ENCODE measurements around the gene ACYP2. TPM values are rescaled to one million over a fixed set of nuclear protein-coding genes. Genes with fewer than 3 reads are reported as not detected.
"Not testable (repeated sequence)": the region's sequence is repeated elsewhere in the genome, so short reads cannot be mapped to it uniquely, and the experiment has no call there.

The ACYP2 gene
- polyA plus RNA-seq, 6 donors from 2014 or later, result 10.0 to 28.9 (median 25.0) TPM

GRCh38 chr2:54103454-54104314 lies 11.7 kb upstream of the ACYP2 start:
- ATAC-seq (ENCODE audit: low read depth in 2 of 2) (peak; percentile 57 to 61), DNase-seq (peak; percentile 58)
- H3K36me3 Mint-ChIP-seq, result peaks cover 0 to 8% of the 10 kb centered on the region in 2 donors
- H3K4me3 Mint-ChIP-seq, result peak overlapping the region in 7 of 8 donors; percentile 2 to 75 (median 55)
- peaks cover 48 to 76% (median 68%) of the 10 kb centered on the region in 3 donors for H3K4me1 Mint-ChIP-seq
- peak overlapping the region in 4 of 6 donors; percentile 23 to 88 (median 63) for H3K27ac Mint-ChIP-seq
- no peaks in the 10 kb centered on the region for H3K27me3 Mint-ChIP-seq
- peaks cover 0 to 9% (median 5%) of the 10 kb centered on the region in 7 donors for H3K9me3 Mint-ChIP-seq

DNA sequence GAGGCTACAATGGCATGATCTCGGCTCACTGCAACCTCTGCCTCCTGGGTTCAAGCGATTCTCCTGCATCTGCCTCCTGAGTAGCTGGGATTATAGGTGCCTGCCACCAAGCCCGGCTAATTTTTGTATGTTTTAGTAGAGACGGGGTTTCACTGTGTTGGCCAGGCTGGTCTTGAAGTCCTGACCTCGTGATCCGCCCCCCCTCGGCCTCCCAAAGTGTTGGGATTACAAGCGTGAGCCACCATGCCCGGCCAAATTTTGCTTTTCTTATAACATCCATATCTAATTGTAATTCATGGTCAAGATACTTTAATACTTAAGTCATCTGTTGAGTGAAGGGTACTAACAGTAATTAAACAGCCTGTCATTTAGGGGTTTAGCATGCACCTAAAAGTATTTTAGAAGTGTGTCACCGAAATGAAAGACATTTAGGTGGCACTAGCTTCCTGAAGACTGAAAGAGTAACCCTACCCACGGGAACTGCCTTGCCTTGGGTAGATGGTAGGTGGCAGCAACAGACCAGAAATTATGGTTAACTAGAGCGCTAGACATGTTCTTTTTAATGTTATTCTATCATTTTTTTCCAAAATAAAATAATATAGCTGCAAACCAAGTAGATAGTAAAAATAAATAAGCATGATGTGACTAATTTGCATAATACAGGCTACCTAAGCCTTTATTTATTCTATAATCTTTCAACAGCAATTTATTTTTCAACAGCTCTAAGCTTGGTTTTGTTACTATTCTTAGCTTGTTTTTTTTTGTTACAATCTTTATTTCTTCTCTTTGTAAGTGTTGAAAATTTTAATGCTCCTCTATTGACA lies 8.6 kb upstream of the ACYP2 start:
- Mint-ChIP-seq H3K9me3 (no peaks in the 10 kb centered on the region), H3K4me1 (peaks cover 29 to 48% (median 41%) of the 10 kb centered on the region in 3 donors), H3K36me3 (no peaks in the 10 kb centered on the region), H3K4me3 (peak overlapping the region in 4 of 8 donors; percentile 30 to 46 (median 33)), H3K27me3 (no peaks in the 10 kb centered on the region), H3K27ac (peak overlapping the region in 4 of 6 donors; percentile 12 to 60 (median 20))
- peak; percentile 51 for DNase-seq
- peak; percentile 60 to 71 for ATAC-seq (ENCODE audit: low read depth in 2 of 2)

DNA sequence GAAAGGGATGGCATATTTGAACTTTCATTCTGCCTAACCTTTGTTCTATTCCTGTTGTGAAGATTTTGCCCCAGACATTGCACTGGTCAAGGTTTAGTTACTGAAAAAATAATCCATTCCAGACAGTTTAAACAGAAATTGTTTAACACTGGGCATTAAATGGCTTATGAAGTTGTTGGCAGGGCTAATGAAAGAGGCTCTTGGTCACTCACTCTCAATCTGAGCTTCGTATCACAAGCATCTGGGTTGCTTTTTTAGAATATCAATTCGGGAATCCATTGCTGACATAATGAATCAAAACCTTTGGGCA lies 8.0 kb upstream of the ACYP2 start:
- H3K9me3 Mint-ChIP-seq, result no peaks in the 10 kb centered on the region
- no peaks in the 10 kb centered on the region for H3K36me3 Mint-ChIP-seq
- no peak overlapping the region for H3K4me3 Mint-ChIP-seq
- ATAC-seq (ENCODE audit: low read depth in 2 of 2), result no peak
- no peaks in the 10 kb centered on the region for H3K27me3 Mint-ChIP-seq
- H3K27ac Mint-ChIP-seq, result peak overlapping the region in 1 of 6 donors; percentile 27
- H3K4me1 Mint-ChIP-seq, result peaks cover 24 to 44% (median 35%) of the 10 kb centered on the region in 3 donors
- DNase-seq, result no peak

- Mint-ChIP-seq H3K9me3 (no peaks in the 10 kb centered on the region), H3K4me3 (no peak overlapping the region), H3K27me3 (no peaks in the 10 kb centered on the region), H3K27ac (peak overlapping the region in 3 of 6 donors; percentile 16 to 31 (median 18)), H3K36me3 (no peaks in the 10 kb centered on the region), H3K4me1 (peaks cover 17 to 38% (median 28%) of the 10 kb centered on the region in 3 donors)
- ATAC-seq (ENCODE audit: low read depth in 2 of 2) (no peak), DNase-seq (no peak)
Observed at GRCh38 chr2:54107903-54108615, 7.4 kb upstream of the ACYP2 start.

DNA sequence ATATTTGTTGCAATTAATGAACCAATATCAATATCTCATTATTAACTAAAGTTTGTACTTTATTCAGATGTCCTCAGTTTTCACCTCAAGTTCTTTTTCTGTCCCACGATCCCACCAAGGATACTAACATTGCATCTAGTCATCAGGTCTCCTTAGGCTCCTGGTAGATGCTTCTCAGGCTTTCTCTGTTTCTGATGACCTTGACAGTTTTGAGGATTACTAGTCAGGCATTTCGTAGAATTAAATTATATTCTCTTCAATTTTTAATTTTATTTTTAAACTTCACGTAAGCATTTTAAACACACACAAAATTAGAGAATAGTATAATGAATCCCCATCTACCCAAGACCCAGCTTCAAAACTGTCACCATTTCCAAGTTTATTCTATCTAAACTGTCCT lies 5.6 kb upstream of the ACYP2 start:
- no peak for ATAC-seq (ENCODE audit: low read depth in 2 of 2)
- Mint-ChIP-seq H3K27me3 (no peaks in the 10 kb centered on the region), H3K27ac (no peak overlapping the region), H3K4me1 (peaks cover 14 to 26% (median 24%) of the 10 kb centered on the region in 3 donors), H3K4me3 (no peak overlapping the region), H3K36me3 (no peaks in the 10 kb centered on the region), H3K9me3 (no peaks in the 10 kb centered on the region)
- DNase-seq, result no peak

DNA sequence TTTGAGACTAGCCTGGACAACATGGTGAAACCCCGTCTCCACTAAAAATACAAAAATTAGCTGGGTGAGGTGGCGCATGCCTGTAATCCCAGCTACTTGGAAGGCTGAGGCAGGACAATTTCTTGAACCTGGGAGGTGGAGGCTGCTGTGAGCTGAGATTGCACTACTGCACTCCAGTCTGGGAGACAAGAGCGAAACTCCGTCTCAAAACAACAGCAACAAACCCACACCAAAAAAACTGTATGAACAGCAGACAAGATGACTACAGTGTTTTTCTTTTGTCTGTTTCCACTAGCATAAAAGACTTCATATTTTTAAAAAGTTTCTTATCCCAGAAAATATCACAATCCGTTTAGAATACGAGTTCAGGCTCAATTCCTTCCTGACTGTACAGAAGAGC lies 936 bp upstream of the ACYP2 start:
- Mint-ChIP-seq H3K36me3 (peaks cover 5 to 25% of the 10 kb centered on the region in 2 donors), H3K4me3 (peak overlapping the region; percentile 90 to 99 (median 97)), H3K4me1 (peaks cover 18 to 23% (median 21%) of the 10 kb centered on the region in 3 donors), H3K27ac (peak overlapping the region; percentile 99 to 100 (median 99))
- ATAC-seq (ENCODE audit: low read depth in 2 of 2); H3K27me3 Mint-ChIP-seq; H3K9me3 Mint-ChIP-seq; DNase-seq: not testable (repeated sequence)

- ATAC-seq (ENCODE audit: low read depth in 2 of 2), result no peak
- DNase-seq, result no peak
- H3K9me3 Mint-ChIP-seq, result peaks cover 4 to 9% (median 5%) of the 10 kb centered on the region in 7 donors
- H3K36me3 Mint-ChIP-seq, result peaks cover 5 to 25% of the 10 kb centered on the region in 2 donors
- H3K27me3 Mint-ChIP-seq, result no peaks in the 10 kb centered on the region
- peaks cover 18 to 23% (median 21%) of the 10 kb centered on the region in 3 donors for H3K4me1 Mint-ChIP-seq
- H3K4me3 Mint-ChIP-seq, result peak overlapping the region; percentile 90 to 99 (median 97)
- peak overlapping the region; percentile 99 to 100 (median 99) for H3K27ac Mint-ChIP-seq
Observed at GRCh38 chr2:54114936-54115283, 505 bp upstream of the ACYP2 start.

- Mint-ChIP-seq H3K4me1 (peaks cover 18 to 23% (median 21%) of the 10 kb centered on the region in 3 donors), H3K36me3 (peaks cover 5 to 25% of the 10 kb centered on the region in 2 donors), H3K27ac (peak overlapping the region in 4 of 6 donors; percentile 26 to 99 (median 82)), H3K9me3 (peaks cover 4 to 19% (median 12%) of the 10 kb centered on the region in 7 donors), H3K4me3 (peak overlapping the region; percentile 74 to 99 (median 92))
- not testable (repeated sequence) for ATAC-seq (ENCODE audit: low read depth in 2 of 2); H3K27me3 Mint-ChIP-seq; DNase-seq
Observed at GRCh38 chr2:54116598-54116997, 1.2 kb downstream of the ACYP2 start.

DNA sequence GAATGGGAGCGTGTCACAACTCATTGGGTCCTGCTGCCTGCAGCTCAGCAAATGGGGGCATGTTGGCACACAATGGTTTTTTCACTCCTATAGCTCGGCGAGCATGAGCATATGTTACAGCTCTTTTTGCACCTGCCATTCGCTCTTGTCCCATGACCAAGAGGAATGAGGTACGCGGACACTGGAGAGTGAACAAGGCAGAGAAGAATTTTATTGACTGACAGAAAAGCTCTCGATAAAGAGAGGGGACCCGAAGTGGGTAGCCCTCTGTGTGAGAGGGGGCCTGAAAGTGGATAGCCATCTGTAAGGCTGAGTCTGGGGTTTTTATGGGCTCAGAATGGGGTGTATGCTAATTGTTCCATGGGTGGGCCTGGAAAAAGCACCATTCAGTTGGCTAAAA lies 5.5 kb downstream of the ACYP2 start:
- Mint-ChIP-seq H3K27ac (no peak overlapping the region), H3K4me1 (peaks cover 6 to 9% (median 8%) of the 10 kb centered on the region in 3 donors), H3K27me3 (no peaks in the 10 kb centered on the region), H3K36me3 (peaks cover 19 to 20% of the 10 kb centered on the region in 2 donors), H3K9me3 (peaks cover 4 to 21% (median 10%) of the 10 kb centered on the region in 7 donors), H3K4me3 (no peak overlapping the region)
- no peak for DNase-seq
- no peak for ATAC-seq (ENCODE audit: low read depth in 2 of 2)

DNA sequence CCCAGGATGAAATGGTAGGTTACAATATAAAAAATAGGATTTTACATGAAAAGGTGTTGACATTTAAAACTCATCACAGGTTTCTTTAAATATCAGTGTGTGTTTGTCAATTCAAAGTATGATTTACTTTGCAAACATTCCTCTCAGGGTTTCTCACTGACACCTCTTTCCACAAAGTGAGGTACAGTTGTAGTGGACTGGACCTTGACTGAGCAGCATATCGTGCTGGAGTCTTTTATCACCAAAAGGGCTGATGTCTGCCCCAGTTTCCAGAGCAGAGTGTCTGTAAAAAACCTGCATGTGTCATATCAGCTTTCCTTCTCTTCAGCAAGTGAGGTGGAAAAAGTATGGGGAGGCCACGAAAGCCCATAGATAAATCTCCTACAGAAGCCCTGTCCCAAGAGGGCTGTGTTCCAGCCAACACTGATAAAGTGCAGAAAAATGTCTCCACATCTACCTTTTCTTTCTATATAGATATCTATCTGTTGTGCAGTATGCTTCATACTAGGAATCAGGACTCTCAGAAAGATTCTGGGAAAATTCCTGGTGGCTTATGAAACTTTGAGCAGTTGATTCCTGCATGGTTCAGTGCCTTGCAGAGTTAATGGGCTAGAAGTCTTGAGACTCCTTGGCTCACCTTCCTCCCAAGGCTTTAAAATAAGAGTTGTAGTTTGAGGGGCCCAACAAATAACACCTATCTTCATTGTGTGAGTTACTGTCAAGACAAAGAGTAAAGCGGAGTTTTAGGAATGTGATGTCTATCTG lies 6.9 kb downstream of the ACYP2 start:
- Mint-ChIP-seq H3K27me3 (no peaks in the 10 kb centered on the region), H3K36me3 (peaks cover 11 to 20% of the 10 kb centered on the region in 2 donors), H3K4me1 (no peaks in the 10 kb centered on the region), H3K9me3 (peaks cover 0 to 19% (median 8%) of the 10 kb centered on the region in 7 donors), H3K4me3 (no peak overlapping the region), H3K27ac (peak overlapping the region in 1 of 6 donors; percentile 23)
- no peak for ATAC-seq (ENCODE audit: low read depth in 2 of 2)
- no peak for DNase-seq

DNA sequence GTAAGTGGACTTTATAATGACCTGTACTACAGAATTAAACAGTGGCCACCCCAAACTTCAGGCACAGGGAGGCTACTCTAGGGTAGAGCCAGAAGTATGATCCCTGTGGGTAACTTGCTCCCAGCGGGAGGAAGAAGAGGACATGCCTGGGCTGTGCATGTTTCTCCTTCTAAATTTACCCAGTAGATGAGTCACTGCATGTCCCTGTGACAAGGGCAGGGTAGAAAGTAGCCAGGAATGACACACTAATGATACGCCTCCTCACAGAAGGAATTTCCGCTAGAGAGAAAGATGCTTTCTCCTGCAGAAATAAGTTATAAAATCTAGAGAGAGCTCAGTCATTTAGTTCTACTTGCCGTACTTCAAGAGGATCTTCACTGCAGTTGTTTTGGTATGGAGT lies 7.5 kb downstream of the ACYP2 start:
- no peak overlapping the region for H3K27ac Mint-ChIP-seq
- no peak for DNase-seq
- peaks cover 6 to 17% of the 10 kb centered on the region in 2 donors for H3K36me3 Mint-ChIP-seq
- H3K27me3 Mint-ChIP-seq, result no peaks in the 10 kb centered on the region
- H3K4me1 Mint-ChIP-seq, result no peaks in the 10 kb centered on the region
- H3K4me3 Mint-ChIP-seq, result no peak overlapping the region
- no peak for ATAC-seq (ENCODE audit: low read depth in 2 of 2)
- H3K9me3 Mint-ChIP-seq, result peaks cover 0 to 19% (median 8%) of the 10 kb centered on the region in 7 donors

DNA sequence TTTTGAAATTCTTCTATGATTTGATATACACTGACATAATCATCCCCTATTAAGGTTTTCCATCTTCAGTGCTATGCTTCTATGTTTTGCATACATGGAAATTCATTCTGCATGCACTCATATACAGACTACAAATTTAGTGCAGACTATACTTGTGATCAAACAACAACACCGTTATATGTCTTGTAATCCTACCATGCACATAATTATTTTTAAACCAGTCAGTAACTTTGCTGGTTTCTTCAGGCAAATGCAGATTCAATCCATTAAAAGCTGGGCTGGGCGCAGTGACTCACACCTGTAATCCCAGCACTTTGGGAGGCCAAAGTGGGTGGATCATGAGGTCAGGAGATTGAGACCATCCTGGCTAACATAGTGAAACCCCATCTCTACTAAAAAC lies 11.8 kb downstream of the ACYP2 start:
- not testable (repeated sequence) for ATAC-seq (ENCODE audit: low read depth in 2 of 2)
- H3K27ac Mint-ChIP-seq, result peak overlapping the region in 1 of 6 donors; percentile 28

More for the DNA sequence above, 11.8 kb downstream of the ACYP2 start:
- not testable (repeated sequence) for H3K4me1 Mint-ChIP-seq, H3K36me3 Mint-ChIP-seq, DNase-seq, H3K4me3 Mint-ChIP-seq, H3K9me3 Mint-ChIP-seq, H3K27me3 Mint-ChIP-seq
